ENCODE results near the gene SCYGR2.

The SCYGR2 gene

DNA sequence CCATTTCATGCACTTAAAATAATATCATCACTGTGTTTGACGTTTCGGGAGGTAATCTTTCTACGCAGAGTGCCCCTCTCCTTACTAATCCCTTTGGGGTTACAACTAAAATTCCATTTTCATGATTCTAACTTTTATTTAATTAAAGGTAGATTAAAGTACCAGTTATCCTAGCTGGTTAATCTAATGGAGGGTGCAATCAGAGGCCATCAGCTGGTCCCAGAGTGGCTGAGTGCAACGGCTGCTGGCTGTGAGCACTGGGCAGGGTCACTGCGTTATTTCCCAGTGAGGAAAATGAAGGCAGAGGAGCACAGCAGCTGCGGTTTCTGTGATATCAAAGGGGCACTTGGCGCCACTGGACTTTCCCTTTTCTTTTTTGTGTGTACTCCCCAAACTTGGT lies 30.7 kb downstream of the SCYGR2 start:
- no peak overlapping the region for H3K4me3 ChIP-seq (ENCODE audit: low read length)
- no peaks in the 10 kb centered on the region for H3K9me3 ChIP-seq (ENCODE audit: control insufficient read depth, low read depth, low read length)
- no peaks in the 10 kb centered on the region for H3K4me1 ChIP-seq (ENCODE audit: control insufficient read depth, low read depth, low read length)
- H3K36me3 ChIP-seq (ENCODE audit: control insufficient read depth, low read depth, low read length) = no peaks in the 10 kb centered on the region
- H3K9ac ChIP-seq (ENCODE audit: low read length) = no peak overlapping the region
- no peak overlapping the region for H3K27ac ChIP-seq (ENCODE audit: low read length)
- no peaks in the 10 kb centered on the region for H3K27me3 ChIP-seq (ENCODE audit: control insufficient read depth, insufficient read depth, low read length)

GRCh38 chr2:227630322-227630721 lies 31.6 kb downstream of the SCYGR2 start:
- no peaks in the 10 kb centered on the region for H3K27me3 ChIP-seq (ENCODE audit: control insufficient read depth, insufficient read depth, low read length)
- no peaks in the 10 kb centered on the region for H3K4me1 ChIP-seq (ENCODE audit: control insufficient read depth, low read depth, low read length)
- no peaks in the 10 kb centered on the region for H3K9me3 ChIP-seq (ENCODE audit: control insufficient read depth, low read depth, low read length)
- no peak overlapping the region for H3K4me3 ChIP-seq (ENCODE audit: low read length)
- H3K9ac ChIP-seq (ENCODE audit: low read length) = no peak overlapping the region
- H3K27ac ChIP-seq (ENCODE audit: low read length) = no peak overlapping the region
- H3K36me3 ChIP-seq (ENCODE audit: control insufficient read depth, low read depth, low read length) = no peaks in the 10 kb centered on the region

DNA sequence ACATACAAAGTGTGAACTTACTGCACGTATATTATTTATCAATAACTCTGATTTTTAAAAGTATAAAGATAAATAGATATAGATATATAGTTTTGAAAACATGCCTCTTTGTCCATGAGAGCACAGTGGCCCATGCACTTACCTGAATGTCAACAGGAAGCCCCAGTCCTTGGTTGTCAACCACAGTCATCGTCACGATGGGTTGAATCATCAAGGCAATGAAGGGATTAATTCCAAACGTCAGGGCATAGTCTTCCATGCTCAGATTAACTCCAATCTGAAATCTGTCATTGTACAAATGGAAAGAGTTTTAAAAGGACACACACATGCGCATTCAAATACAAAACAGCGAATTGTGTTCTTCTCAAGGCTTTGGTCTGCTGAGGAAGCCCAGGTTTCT lies 34.1 kb downstream of the SCYGR2 start:
- Histone ChIP-seq H3K9ac (ENCODE audit: low read length) (no peak overlapping the region), H3K36me3 (ENCODE audit: control insufficient read depth, low read depth, low read length) (no peaks in the 10 kb centered on the region), H3K4me3 (ENCODE audit: low read length) (no peak overlapping the region), H3K9me3 (ENCODE audit: control insufficient read depth, low read depth, low read length) (no peaks in the 10 kb centered on the region), H3K27me3 (ENCODE audit: control insufficient read depth, insufficient read depth, low read length) (no peaks in the 10 kb centered on the region), H3K27ac (ENCODE audit: low read length) (no peak overlapping the region), H3K4me1 (ENCODE audit: control insufficient read depth, low read depth, low read length) (no peaks in the 10 kb centered on the region)

- H3K27me3 ChIP-seq (ENCODE audit: control insufficient read depth, insufficient read depth, low read length) = no peaks in the 10 kb centered on the region
- H3K4me1 ChIP-seq (ENCODE audit: control insufficient read depth, low read depth, low read length) = no peaks in the 10 kb centered on the region
- H3K9ac ChIP-seq (ENCODE audit: low read length) = no peak overlapping the region
- no peak overlapping the region for H3K4me3 ChIP-seq (ENCODE audit: low read length)
- H3K9me3 ChIP-seq (ENCODE audit: control insufficient read depth, low read depth, low read length) = no peaks in the 10 kb centered on the region
- H3K27ac ChIP-seq (ENCODE audit: low read length) = no peak overlapping the region
- no peaks in the 10 kb centered on the region for H3K36me3 ChIP-seq (ENCODE audit: control insufficient read depth, low read depth, low read length)
Observed at GRCh38 chr2:227634201-227634600, 35.5 kb downstream of the SCYGR2 start.

- H3K27me3 ChIP-seq (ENCODE audit: control insufficient read depth, insufficient read depth, low read length) = no peaks in the 10 kb centered on the region
- no peak overlapping the region for H3K9ac ChIP-seq (ENCODE audit: low read length)
- no peaks in the 10 kb centered on the region for H3K4me1 ChIP-seq (ENCODE audit: control insufficient read depth, low read depth, low read length)
- H3K27ac ChIP-seq (ENCODE audit: low read length) = no peak overlapping the region
- H3K9me3 ChIP-seq (ENCODE audit: control insufficient read depth, low read depth, low read length) = no peaks in the 10 kb centered on the region
- no peaks in the 10 kb centered on the region for H3K36me3 ChIP-seq (ENCODE audit: control insufficient read depth, low read depth, low read length)
- H3K4me3 ChIP-seq (ENCODE audit: low read length) = no peak overlapping the region
Observed at GRCh38 chr2:227642656-227643055, 44.0 kb downstream of the SCYGR2 start.

GRCh38 chr2:227643990-227644551 lies 45.4 kb downstream of the SCYGR2 start:
- Histone ChIP-seq H3K4me3 (ENCODE audit: low read length) (no peak overlapping the region), H3K4me1 (ENCODE audit: control insufficient read depth, low read depth, low read length) (no peaks in the 10 kb centered on the region), H3K9me3 (ENCODE audit: control insufficient read depth, low read depth, low read length) (no peaks in the 10 kb centered on the region), H3K27me3 (ENCODE audit: control insufficient read depth, insufficient read depth, low read length) (no peaks in the 10 kb centered on the region), H3K9ac (ENCODE audit: low read length) (no peak overlapping the region), H3K27ac (ENCODE audit: low read length) (no peak overlapping the region), H3K36me3 (ENCODE audit: control insufficient read depth, low read depth, low read length) (no peaks in the 10 kb centered on the region)

Measured in iPS-18a (cell line).